GM18909 (cell line): ENCODE data around the gene C1orf174.

Source experiments
- ATAC-seq: cut with Tn5 transposase; IDR thresholded peaks from one replicate; pipeline ENCODE4 v1.9.1; 2021; ENCODE audit warnings: mild to moderate bottlenecking; ENCODE audit not compliant: unreplicated experiment, poor library complexity

Gene C1orf174

GRCh38 chr1:3846541-3846940 is 53.5 kb downstream of the C1orf174 start:
- no peak for ATAC-seq

GRCh38 chr1:3842912-3843311 is 57.2 kb downstream of the C1orf174 start:
- ATAC-seq: no peak

- ATAC-seq: no peak
Measured at GRCh38 chr1:3841491-3841890, 58.6 kb downstream of the C1orf174 start.
